ENCODE results near the gene RNF144B.

- TF ChIP-seq CTCF (IDR thresholded peaks at IDR 0.05) (no peak), POLR2A (IDR thresholded peaks at IDR 0.05) (no peak), EP300 (IDR thresholded peaks at IDR 0.05) (no peak)
Observed at GRCh38 chr6:18457065-18457737, 70.1 kb downstream of the RNF144B start.

All from stomach (tissue), 4 donors.